HepG2 (cell line): ENCODE measurements around the gene VPS18. TPM values are rescaled to one million over a fixed set of nuclear protein-coding genes. Genes with fewer than 3 reads are reported as not detected.
A peak's percentile ranks its signal among the peaks of the same experiment; 100 is the strongest.

ENCODE experiments used
- CBX2 ChIP-seq, 2 experiments: fragments of 200-600 bp in 1 of 2; sonication (generic); formaldehyde crosslinking in 1 of 2; IDR thresholded peaks; 2 replicates each; pipeline versions ENCODE4 v1.7.0 to v1.8.1; 2018 to 2022; ENCODE audit warnings: low read depth in 2 of 2, low read length in 1 of 2, mild to moderate bottlenecking in 1 of 2, missing genetic modification reagents in 1 of 2
- FOXP4 ChIP-seq: sonication (generic); formaldehyde crosslinking; IDR thresholded peaks from 2 replicates; pipeline ENCODE4 v1.4.0; 2020; ENCODE audit warnings: missing genetic modification reagents
- HBP1 ChIP-seq: IDR thresholded peaks from 2 replicates; pipeline ENCODE4 v1.6.1; 2016; ENCODE audit warnings: low read depth, control low read depth
- HNF4A ChIP-seq: sonication (generic); formaldehyde crosslinking; IDR thresholded peaks from 2 replicates; pipeline ENCODE4 v1.4.0; 2020; ENCODE audit warnings: missing genetic modification reagents
- HOXA9 ChIP-seq: sonication (generic); formaldehyde crosslinking; IDR thresholded peaks from 2 replicates; pipeline ENCODE4 v1.8.1; 2022; ENCODE audit warnings: missing genetic modification reagents, mild to moderate bottlenecking, moderate library complexity, borderline replicate concordance
- KLF9 ChIP-seq: IDR thresholded peaks from 2 replicates; pipeline ENCODE4 v1.6.1; 2016; ENCODE audit warnings: low read depth
- PLSCR1 ChIP-seq: sonication (generic); formaldehyde crosslinking; IDR thresholded peaks from 2 replicates; pipeline ENCODE4 v1.5.0; 2020; ENCODE audit warnings: missing genetic modification reagents, mild to moderate bottlenecking, borderline replicate concordance
- PRDM10 ChIP-seq: sonication (generic); formaldehyde crosslinking; IDR thresholded peaks from 2 replicates; pipeline ENCODE4 v1.4.0; 2020; ENCODE audit warnings: low read depth, missing genetic modification reagents
- TARDBP ChIP-seq: sonication (generic); formaldehyde crosslinking; IDR thresholded peaks from 2 replicates; pipeline ENCODE4 v1.8.0; 2022; ENCODE audit warnings: mild to moderate bottlenecking, missing genetic modification reagents
- ZBTB34 ChIP-seq: sonication (generic); formaldehyde crosslinking; IDR thresholded peaks from 2 replicates; pipeline ENCODE4 v1.8.0; 2022; ENCODE audit warnings: mild to moderate bottlenecking, missing genetic modification reagents
- ZNF30 ChIP-seq: sonication (generic); formaldehyde crosslinking; IDR thresholded peaks from 2 replicates; pipeline ENCODE4 v1.5.0; 2020; ENCODE audit warnings: mild to moderate bottlenecking, missing genetic modification reagents
- ZNF34 ChIP-seq: sonication (generic); formaldehyde crosslinking; IDR thresholded peaks from 2 replicates; pipeline ENCODE4 v1.4.0; 2020; ENCODE audit warnings: mild to moderate bottlenecking, missing genetic modification reagents, borderline replicate concordance
- ZNF431 ChIP-seq: sonication (generic); formaldehyde crosslinking; IDR thresholded peaks from 2 replicates; pipeline ENCODE4 v1.9.0; 2022; ENCODE audit warnings: missing genetic modification reagents, low read depth, mild to moderate bottlenecking, borderline replicate concordance
- ZNF710 ChIP-seq: sonication (generic); formaldehyde crosslinking; IDR thresholded peaks from 2 replicates; pipeline ENCODE4 v1.5.0; 2020; ENCODE audit warnings: mild to moderate bottlenecking, missing genetic modification reagents, borderline replicate concordance
- ZNF878 ChIP-seq: sonication (generic); formaldehyde crosslinking; IDR thresholded peaks from 2 replicates; pipeline ENCODE4 v1.8.1; 2023; ENCODE audit warnings: mild to moderate bottlenecking, missing genetic modification reagents, moderate library complexity
- polyA plus RNA-seq, 8 experiments: library from polyadenylated mRNA; depleted of rRNA in 3 of 8; stranded (reverse) in 7 of 8; unstranded in 1 of 8; fragments of >200 nt; fragmentation: Illumina TruSeq in 4 of 8; extraction: Trizol in 4 of 8; gene quantifications; 2 replicates each; pipeline versions ENCODE4 v1.2.1 to v1.2.3, GENCODE V29; 2011 to 2016; ENCODE audit warnings: low read depth in 4 of 8, missing spikeins in 1 of 8, mixed read lengths in 1 of 8; ENCODE audit not compliant: insufficient read depth in 1 of 8
- total RNA-seq, 5 experiments: library from RNA; depleted of rRNA; stranded (reverse); fragments of >200 nt; fragmentation: Illumina TruSeq; extraction: Trizol; gene quantifications; 2 replicates each; pipeline ENCODE4 v1.2.3, GENCODE V29; 2016; ENCODE audit warnings: low read depth in 1 of 5

The VPS18 gene
- total and polyA plus RNA-seq, 2 of the 13 experiments (the other 11 are each of a cell fraction or from before 2014, with no cell fraction given) = 5.8 to 17.0 TPM

- TF ChIP-seq ZNF710 (CRISPR knock-in tag) = 0 out of 2 replicates have a peak, but pooled peaks have one; percentile 27
- TF ChIP-seq PLSCR1 (CRISPR knock-in tag) = no peak
- no peak for TF ChIP-seq ZNF30
- TF ChIP-seq ZNF878 (CRISPR knock-in tag) = no peak
- TF ChIP-seq HNF4A = no peak
- 0 out of 2 replicates have a peak, but pooled peaks have one; percentile 34 for TF ChIP-seq ZNF431
- TF ChIP-seq KLF9 = no peak
- no peak for TF ChIP-seq HOXA9
- TF ChIP-seq TARDBP (CRISPR knock-in tag) = no peak
- TF ChIP-seq HBP1 (CRISPR knock-in tag) = no peak
- TF ChIP-seq PRDM10 (CRISPR knock-in tag) = peak; percentile 70; the same call in 1 of the 2 replicates
- peak; percentile 29; the same call in 1 of the 2 replicates for TF ChIP-seq FOXP4
- no peak for TF ChIP-seq CBX2 (IDR thresholded peaks at IDR 0.05; ENCODE audit: low read depth, low read length)
- TF ChIP-seq CBX2 (CRISPR knock-in tag; IDR thresholded peaks at IDR 0.05; ENCODE audit: low read depth) = no peak
- no peak for TF ChIP-seq ZNF34 (CRISPR knock-in tag)
- 0 out of 2 replicates have a peak, but pooled peaks have one; percentile 62 for TF ChIP-seq ZBTB34
Measured at GRCh38 chr15:40932649-40933516, 38.6 kb downstream of the VPS18 start (continued).
